TTC549 (cell line): ENCODE results near the gene PPP2R3C.
"Not testable (repeated sequence)": the region's sequence is repeated elsewhere in the genome, so short reads cannot be mapped to it uniquely, and the experiment has no call there.

Experiments
- FAIRE-seq: peaks from 2 replicates; lab custom pipeline; 2012; peaks lifted over from hg19 to GRCh38; lab: Jason Lieb, UNC

Gene PPP2R3C

GRCh38 chr14:35121887-35122695 is at the start of gene PPP2R3C, which contains the start of gene PRORP:
Gene PPP2R3C, minus strand, starts transcription at chr14:35121990. Its CDS starts 31 bp downstream, at chr14:35121959.
Gene PRORP, plus strand, starts transcription at chr14:35122552. Its CDS starts 694 bp downstream, at chr14:35123246.
- peak; percentile 67 for FAIRE-seq

DNA sequence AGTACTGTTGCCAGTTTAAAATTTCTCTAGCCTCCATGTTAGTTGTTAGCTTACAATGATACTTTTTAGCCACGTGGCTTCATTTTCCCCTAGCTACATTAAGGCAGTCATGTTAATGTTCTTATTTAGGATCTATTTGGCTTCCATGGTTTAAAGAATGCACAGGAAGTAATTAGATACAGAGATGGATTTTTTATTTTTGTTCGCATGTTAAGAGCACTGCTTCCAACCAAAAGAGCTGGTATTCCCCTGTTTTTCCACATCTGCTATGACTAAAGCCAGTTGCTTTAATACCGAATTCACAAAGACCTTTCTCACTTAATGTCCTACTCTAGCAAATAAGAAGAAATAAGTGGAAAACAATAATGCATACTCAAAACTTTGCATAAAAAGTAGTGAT is 45.7 kb upstream of the PPP2R3C start:
- FAIRE-seq = no peak

DNA sequence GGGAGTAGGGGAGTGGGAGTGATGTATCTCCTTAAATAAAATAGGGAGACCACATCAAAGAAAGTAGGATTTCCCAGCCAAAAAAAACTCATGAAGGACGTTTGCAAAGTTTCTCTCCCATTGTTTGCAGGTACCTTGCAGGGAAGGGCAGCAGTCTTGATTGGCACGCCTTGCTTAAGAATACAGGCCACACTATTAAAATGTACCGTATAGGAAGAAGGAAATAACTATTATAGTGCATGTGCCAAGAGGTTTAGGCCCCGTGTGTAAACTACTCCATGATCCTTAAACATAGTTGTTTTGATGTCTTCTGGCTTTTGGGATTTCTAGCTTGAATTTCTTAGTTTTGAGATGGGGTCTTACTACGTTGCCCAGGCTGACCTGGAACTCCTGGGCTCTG is 43.1 kb upstream of the PPP2R3C start:
- no peak for FAIRE-seq

DNA sequence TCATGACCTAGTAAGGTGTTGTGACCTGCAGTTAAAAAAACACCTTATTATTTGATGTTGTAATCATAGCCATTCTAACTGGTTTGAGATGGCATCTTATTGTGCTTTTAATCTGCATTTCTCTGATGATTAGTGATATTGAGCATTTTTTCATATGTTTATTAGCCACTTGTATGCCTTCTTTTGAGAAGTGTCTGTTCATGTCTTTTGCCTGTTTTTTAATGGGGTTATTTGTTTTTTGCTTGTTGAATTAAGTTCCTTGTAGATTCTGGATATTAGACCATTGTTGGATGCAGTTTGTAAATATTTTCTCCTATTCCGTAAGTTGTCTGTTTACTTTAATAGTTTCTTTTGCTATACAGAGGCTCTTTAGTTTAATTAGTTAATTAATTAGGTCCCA is 41.6 kb upstream of the PPP2R3C start:
- no peak for FAIRE-seq

DNA sequence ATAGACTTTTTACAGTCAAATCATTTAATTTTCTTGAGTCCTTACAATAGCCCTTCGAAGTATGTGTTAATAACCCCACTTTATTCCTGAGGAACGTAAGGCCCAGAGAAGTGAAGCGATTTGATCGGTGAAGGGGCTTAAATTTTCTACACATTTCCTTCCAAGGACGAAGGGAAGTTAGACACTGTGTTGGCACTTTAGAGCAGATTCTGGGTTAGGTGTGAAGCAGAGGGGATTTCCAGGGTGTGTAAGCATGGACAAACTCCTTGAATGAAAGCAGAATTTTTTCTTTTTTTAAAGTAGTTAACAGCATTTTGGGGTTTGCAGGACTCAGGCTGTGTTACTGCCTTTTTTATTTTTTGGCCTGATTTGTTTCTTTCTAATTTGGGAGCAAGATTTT is 39.4 kb upstream of the PPP2R3C start:
- FAIRE-seq = no peak

- no peak for FAIRE-seq
Measured at GRCh38 chr14:35159742-35160409, 38.1 kb upstream of the PPP2R3C start.

- FAIRE-seq = no peak
Measured at GRCh38 chr14:35158951-35159653, 37.3 kb upstream of the PPP2R3C start.

DNA sequence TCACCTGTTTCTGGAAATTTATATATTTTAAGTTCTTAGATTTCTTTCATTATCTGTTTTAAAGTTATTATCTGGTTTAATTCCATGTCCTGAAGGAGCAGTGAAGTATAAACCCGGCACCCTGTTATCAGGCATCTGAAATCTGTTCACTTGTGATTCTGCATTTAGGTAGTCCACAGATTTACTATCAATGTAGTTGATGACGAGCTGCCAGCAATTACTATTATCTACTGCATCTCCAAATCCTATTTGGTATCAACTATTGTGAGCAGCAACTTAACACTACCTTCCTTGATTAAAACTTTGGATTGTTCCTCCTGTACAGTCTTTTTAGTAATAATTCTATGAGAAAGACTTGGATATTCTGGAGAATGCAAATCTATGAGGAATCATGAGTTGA is 36.7 kb upstream of the PPP2R3C start:
- no peak for FAIRE-seq

DNA sequence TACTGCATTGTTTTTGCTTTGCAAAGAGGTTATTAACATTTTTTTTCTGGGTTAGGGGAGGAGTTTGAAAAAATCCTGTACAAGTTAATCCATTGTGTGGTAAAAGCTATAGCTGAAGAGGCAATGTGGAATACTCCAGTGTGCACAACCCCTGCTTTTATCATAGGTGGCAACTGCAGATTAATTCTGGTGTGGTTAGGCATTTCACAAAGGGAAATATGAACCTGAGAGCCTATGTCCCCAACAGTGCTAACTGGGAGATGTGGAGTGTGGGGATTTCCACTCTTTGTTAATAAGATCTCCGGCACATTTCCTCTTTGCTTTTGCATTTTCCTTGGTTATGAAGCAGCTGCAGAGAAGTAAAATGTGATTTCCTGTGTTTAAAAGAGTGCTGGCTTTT is 34.2 kb upstream of the PPP2R3C start:
- no peak for FAIRE-seq

DNA sequence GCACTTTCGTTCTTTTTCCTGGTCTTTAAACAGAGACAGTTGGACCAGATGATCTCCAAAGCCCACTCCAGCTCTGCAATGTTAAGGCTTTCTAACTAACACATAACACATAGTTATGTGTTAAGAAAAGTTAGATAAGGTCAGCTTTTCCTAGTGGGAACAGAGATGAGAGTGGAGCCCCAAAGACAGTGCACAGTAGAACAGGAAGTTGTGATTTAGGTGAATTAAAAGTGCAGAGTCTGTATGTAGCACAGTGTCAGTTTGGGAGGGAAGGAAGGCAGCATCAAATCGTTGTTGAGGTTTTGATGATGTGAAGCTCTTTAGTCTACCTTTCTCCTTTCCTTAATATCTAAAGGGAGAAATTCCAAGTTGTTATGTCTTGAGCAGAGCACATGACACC is 32.2 kb upstream of the PPP2R3C start:
- no peak for FAIRE-seq

DNA sequence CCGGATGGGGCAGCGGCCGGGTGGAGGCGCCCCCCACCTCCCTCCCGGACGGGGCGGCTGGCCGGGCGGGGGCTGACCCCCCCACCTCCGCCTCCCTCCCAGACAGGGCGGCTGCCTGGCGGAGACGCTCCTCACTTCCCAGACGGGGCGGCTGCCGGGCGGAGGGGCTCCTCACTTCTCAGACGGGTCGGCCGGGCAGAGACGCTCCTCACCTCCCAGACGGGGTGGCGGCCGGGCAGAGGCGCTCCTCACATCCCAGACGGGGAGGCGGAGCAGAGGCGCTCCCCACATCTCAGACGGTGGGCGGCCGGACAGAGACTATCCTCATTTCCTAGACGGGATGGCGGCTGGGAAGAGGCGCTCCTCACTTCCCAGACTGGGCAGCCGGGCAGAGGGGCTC is 30.7 kb upstream of the PPP2R3C start:
- not testable (repeated sequence) for FAIRE-seq

DNA sequence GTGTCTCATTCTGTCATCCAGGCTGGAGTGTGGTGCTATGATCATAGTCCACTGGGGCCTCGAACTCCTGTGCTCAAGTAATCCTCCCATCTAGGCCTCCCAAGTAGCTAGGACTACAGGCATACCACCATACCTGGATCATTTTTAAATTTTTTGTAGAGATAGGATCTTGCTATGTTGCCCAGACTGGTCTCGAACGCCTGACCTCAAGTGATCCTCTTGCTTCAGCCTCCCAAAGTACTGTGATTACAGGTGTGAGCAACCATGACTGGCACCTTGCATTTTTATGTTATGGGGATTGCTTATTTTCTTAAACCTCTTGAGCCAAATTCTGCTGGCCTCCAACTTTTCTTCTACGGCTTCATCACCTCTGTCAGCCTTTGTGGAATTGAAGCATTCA is 27.4 kb upstream of the PPP2R3C start:
- FAIRE-seq = no peak

DNA sequence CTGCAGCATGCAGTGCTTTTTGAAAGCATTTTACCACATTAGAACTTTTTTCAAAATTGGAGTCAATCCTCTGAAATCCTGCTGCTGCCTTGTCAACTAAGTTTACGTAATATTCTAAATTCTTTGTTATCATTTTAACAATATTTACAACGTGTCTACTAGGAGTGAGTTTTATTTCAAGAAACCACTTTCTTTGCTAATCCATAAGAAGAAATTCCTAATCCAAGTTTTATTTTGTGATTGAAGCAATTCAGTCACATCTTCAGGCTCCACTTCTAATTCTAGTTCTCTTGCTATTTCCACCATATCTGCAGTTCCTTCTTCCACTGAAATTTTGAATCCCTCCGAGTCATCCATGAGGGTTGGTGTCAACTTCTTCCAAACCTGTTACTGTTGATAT is 25.9 kb upstream of the PPP2R3C start:
- no peak for FAIRE-seq

DNA sequence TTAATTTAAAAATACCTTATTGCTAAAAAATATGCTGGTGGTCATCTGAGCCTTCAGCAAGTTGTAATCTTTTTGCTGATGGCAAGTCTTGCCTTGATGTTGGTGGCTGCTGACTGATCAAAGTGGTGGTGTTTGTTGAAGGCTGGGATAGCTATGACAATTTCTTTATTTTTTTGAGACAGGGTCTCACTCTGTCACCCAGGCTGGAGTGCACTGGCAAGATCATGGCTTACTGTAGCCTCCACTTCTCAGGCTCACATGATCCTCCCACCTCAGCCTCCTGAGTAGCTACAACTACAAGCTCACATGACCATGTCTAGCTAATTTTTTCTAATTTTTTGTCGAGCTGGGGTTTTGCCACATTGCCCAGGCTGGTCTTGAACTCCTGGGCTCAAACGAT is 25.4 kb upstream of the PPP2R3C start:
- FAIRE-seq = no peak

DNA sequence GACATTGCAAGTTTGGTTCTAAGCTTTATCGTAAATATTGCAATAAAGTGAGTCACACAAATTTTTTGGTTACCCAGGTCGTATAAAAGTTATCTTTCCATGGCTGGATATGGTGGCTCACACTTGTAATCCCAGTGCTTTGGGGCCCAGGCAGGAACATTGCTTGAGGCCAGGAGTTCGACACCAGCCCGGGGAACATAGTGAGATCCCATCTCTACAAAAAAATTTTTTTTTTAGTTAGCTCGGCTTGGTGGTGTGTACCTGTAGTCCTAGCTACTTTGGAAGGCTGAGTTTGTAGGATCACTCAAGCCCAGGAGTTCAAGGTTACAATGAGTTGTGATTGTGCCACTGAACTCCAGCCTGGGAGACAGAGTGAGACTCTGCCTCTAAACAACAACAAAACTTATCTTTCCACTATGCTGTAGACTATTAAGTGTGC is 24.9 kb upstream of the PPP2R3C start:
- FAIRE-seq = no peak

DNA sequence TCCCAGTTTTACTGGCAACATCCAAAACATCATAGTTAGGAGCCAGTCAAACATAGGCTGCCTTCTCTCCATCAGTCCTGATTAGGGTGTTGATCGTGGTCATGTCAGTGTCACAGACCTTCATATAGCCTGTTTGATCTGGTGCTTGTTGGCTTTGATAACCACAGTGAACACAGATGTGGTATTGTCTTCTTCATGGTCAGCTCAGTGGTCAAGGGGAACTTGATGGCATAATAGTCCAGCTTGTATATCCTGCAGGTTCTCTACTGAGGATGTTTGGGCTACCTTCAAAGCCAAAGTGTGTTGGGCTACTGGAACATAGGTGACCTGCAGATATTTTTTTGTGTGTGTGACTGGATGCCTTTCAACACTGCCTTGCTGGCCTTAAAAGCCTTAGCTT is 22.2 kb upstream of the PPP2R3C start:
- no peak for FAIRE-seq

DNA sequence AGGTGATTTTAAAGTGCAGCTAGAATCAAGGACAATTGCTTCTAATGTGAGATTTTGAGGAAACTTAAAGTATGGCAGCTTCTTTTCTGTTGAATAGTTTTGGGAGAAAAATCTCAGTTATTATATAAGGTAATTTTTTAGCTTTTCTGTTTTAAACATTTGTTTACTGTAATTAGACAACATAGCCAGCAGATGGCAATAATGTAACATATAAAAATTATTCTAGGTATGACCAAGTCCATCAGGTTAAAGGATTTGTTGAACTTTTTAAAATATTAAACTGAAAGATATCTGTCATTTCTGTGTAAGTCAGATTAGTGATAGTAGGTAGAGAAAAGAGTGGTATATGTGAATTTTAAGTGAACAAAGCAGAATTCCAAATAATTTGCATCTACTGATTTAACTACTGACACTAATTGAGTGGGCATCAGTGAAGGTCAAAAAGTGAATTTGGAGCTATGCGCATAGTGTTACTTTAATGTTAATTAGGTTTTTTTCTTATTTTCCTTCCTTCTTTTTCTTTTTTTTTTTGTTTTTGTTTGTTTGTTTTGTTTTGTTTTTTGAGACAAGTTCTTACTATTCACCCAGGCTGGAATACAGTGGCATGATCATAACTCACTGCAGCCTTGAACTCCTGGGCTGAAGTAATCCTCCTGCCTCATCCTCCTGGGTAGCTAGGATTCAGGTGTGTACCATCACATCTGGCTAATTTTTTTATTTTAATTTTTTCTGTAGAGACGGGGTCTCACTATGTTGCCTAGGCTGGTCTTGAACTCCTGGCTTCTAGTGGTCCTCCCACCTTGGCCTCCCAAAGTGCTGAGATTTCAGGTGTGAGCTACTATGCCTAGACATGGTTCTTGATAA is 19.2 kb upstream of the PPP2R3C start:
- no peak for FAIRE-seq

DNA sequence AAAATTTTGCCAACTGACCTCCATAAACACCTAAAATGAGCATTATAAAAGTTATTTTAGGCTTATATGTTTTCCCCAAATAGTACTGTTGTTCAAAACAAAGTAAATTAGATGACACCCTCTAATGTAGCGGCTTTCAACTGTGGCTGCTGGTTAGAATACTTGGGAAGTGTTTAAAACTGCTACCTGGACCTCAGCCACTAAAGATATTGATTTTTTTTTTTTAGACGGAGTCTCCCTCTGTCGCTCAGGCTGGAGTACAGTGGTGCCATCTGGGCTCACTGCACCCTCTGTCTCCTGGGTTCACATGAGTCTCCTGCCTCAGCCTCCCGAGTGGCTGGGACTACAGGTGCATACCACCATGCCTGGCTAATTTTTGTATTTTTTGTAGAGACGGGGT is 16.8 kb upstream of the PPP2R3C start:
- no peak for FAIRE-seq

- no peak for FAIRE-seq
Measured at GRCh38 chr14:35134329-35135123, 12.7 kb upstream of the PPP2R3C start.

GRCh38 chr14:35133542-35134328 is 11.9 kb upstream of the PPP2R3C start:
- no peak for FAIRE-seq
